Activated CD4-positive, alpha-beta T cell treated with anti-CD3 and anti-CD28 coated beads for 4 hours (primary cell): ENCODE results near the gene MID1.

Experiments
- DNase-seq, 2 donors: peaks; one replicate each; pipeline ENCODE4 v3.0.0-alpha.2; 2020

MID1 gene

GRCh38 chrX:10576777-10577447 lies 43.5 kb downstream of the MID1 start:
- DNase-seq = no peak

GRCh38 chrX:10576186-10576585 lies 44.2 kb downstream of the MID1 start:
- DNase-seq = no peak

GRCh38 chrX:10574663-10575062 lies 45.7 kb downstream of the MID1 start:
- no peak for DNase-seq

DNA sequence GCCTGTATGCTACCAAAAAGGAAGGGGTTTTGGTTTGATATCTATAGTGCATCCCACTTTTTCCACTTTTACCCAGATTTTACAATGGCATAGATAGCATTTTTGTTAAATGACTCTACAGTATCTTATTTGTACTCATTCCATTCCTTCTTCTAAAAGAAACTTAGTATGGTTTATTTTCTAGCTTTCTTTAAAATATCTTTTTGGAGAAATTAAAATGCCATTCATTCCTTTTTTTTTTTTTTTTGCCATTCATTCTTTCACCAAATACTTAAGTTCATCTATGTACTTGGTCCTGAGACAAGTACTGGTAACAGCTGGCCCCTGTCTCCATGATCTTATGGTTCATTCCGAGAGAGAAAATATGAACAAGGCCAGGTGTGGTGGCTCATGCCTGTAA lies 49.1 kb downstream of the MID1 start:
- DNase-seq = no peak

DNA sequence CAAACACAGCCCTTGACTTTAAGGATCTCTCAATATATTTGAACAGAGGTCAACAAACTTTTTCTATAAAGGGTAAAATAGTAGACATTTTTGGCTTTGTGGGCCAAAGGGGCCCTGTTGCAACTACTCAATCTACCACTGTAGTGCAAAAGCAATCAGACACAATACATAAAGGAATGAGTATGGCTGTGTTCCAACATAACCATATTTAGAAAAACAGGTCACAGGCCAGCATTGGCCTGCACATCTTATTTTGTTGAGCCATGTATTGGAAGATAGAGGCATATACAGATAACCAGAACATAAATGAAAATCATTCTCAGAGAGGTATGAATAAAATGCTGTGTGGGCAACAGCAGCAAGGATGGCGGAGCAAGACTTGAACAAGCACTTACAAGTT lies 49.8 kb downstream of the MID1 start:
- DNase-seq = no peak

- DNase-seq = no peak
These were observed 50.4 kb downstream of the MID1 start for GRCh38 chrX:10569946-10570345.

DNA sequence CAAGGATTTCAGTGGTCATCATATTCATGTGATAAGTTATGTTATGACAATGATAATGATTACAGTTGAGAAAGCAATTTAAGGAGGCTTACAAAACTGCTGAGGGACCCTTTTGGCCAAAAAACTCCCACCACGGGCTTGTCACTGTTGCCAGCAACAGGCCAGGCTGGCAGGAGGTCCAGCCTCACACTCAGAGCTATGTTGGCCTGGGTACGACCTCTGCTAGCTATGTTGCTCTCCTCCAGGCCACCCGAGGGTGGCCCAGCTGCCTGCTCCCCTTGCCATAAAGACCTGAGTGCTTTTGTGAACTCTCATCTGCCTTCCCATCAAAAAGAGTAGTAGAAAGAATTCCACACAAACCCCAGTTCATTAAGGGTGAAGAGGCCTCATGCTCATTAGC lies 52.0 kb downstream of the MID1 start:
- no peak for DNase-seq

DNA sequence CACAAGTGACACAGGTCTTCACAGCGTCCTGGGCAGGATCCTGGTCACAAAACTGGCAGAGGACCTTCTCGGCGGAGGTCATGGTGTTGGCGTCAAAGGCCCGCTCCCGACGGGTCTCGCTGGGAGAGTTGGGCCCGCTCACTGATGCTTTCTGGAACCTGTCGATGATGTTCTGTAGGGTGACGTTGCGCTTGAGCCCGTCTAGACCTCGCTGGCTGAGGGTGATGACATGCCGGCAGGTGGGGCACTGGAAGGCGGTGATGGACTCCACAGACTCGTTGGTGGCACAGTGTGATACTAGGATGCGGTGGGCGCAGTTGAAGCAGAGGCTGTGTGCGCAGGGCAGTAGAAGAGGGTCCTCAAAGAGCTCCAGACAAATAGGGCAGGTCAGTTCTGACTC lies 53.2 kb downstream of the MID1 start:
- DNase-seq = no peak

- DNase-seq = no peak
These were observed 53.7 kb downstream of the MID1 start for GRCh38 chrX:10566716-10567097.

- DNase-seq = no peak
These were observed 55.9 kb downstream of the MID1 start for GRCh38 chrX:10564484-10564883.

GRCh38 chrX:10557166-10557565 lies 63.2 kb downstream of the MID1 start:
- DNase-seq = no peak

- DNase-seq = no peak
These were observed 64.0 kb downstream of the MID1 start for GRCh38 chrX:10556405-10556804.

DNA sequence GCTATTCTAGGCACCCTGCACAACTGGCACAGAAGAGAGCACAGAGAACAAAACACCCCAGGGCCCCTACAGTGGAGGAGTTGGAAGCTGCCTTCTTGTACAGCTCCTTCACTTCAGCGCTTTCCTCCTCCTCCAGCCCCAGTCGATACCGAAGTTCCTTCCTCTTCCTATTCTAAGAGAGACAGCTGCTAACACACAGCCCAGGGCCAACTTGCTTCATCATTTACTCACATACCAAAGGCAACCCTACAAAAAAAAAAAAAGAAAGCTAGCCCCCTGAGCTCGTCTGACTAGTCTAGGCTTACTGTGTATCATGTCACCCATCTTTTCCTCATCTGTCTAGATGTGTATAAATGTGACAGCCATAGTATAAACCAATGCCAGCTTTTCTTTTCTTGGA lies 64.5 kb downstream of the MID1 start:
- DNase-seq = no peak

- no peak for DNase-seq
These were observed 65.6 kb downstream of the MID1 start for GRCh38 chrX:10554612-10555270.

DNA sequence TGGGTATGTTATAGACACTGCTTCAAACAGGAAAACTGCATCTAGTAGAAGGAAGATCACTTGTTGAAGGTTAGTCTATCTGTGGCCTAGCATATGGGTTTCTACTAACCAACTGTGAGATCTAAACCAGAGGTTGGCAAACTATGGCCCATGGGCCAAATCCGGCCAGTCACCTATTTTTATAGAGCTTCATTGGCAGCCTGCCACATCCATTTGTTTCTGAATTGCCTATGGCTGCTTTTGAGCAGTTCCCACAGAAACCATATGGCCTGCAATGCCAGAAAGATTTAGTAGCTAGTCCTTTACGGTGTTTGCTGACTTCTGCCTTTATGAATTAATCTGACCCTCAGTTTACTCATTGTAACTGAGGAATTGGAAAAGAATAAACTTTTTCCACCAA lies 71.1 kb downstream of the MID1 start:
- DNase-seq = no peak

DNA sequence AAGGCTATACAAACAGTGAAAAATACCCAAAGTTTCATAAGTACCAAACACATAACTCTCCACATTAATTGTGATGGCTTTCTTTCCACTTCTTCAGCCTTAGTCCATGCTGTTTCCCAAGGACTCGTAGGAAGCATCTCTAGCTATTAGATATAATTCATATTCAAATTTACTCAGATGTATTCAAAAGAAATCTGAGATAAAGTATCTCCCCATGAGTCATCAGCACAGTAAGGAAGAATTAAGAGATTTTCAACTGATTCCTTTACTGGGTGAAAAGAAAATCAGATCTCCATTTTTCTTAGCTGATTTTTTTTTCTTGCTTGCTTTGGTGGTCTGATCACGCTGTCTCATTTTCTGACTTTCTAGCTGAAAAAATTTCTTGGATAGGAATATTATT lies 71.7 kb downstream of the MID1 start:
- DNase-seq = no peak

GRCh38 chrX:10545882-10546281 lies 74.5 kb downstream of the MID1 start:
- no peak for DNase-seq

- no peak for DNase-seq
These were observed 77.8 kb downstream of the MID1 start for GRCh38 chrX:10542586-10542985.

DNA sequence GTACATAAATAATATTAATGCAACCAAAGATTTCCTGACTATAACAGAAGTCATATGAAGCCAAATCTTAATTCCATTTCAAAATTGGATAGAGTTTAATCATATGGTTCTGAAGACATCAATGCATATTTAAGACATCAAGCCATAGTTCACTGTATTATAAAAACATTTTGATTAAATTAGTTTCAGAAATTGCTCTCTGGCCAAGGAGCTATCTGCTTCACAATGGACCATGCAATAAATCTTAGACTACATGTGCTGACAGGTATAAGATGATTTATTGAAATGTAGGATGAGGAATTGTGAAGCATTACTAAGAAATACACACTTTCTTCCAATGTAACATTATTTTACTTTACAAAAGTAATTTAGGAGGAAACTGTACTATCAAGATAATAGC lies 81.6 kb downstream of the MID1 start:
- DNase-seq = no peak

DNA sequence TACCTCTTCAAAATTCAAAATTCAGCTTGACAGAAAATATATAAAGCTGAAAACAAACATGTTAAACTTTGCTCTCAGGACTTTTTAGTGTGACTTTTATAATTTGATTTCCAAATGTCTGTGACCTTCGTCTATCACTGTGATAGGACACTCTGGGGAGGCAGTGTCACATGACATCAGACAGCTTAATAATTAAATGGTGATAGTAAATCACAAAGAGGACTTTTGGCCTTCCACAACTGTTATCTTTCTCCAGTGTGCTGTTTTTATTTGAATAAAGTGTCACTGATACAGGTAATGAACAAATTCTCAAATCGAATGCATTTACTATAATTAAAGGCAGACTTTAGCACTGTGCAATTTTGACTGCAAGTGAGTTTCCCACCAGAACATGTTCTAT lies 83.1 kb downstream of the MID1 start:
- no peak for DNase-seq

DNA sequence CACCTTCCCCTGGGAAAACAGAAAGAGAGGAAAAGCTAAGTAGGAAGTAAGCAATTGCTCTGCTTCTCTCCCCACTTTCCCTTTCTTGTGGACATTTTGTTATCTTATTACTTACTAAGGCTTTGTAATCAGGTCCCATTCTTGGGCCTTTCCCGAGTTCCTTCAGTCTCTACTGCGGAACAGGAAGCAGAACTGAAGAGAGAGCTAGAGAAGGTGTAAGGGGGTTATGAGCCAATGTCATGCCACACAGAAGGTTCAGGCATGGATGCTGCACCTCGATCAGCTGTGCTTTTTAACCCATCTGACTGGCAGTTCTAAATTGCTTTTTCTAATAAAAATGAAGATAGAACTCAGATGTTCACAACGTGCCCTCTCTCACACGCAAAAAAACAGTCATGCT lies 83.6 kb downstream of the MID1 start:
- no peak for DNase-seq

DNA sequence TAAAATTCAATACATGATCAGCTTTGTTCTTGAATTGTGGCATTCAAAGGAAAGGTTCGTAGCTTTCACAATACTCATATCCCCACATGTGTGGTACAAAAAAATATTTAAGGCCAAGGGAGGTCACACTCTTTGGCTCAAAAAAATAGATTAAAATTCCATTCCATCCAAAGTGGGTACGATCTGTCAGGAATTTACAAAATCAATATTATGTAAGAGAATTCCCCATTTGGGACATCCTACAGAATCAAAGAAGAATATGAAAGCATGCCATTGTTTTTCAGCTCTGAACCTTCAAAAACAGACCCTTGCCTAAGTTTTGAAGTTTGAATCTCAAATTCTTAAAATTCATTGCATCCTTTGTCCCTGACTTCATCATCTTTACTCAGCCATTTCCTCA lies 85.8 kb downstream of the MID1 start:
- DNase-seq = no peak

GRCh38 chrX:10533696-10534365 lies 86.6 kb downstream of the MID1 start:
- DNase-seq = no peak

DNA sequence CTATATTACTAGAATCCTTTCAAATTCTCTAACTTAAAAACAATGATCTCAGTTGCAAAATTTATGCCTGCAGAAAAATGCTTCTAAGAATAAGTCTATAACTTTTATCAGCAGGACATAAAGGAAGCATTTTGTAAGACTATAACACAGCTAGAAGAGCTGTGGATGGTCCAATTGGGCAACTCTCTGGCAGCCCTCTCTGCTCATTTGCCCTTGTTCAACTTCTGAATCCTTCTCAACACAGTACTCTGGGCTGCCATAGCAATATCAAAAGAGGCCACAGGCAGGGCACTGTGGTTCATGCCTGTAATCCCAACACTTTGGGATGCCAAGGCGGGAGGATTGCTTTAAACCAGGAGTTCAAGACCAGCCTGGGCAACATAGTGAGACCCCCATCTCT lies 88.5 kb downstream of the MID1 start:
- no peak for DNase-seq

GRCh38 chrX:10529344-10529743 lies 91.0 kb downstream of the MID1 start:
- no peak for DNase-seq
